Fibroblast of mammary gland (primary cell): ENCODE results near the gene NLRX1.
"Not testable (repeated sequence)": the region's sequence is repeated elsewhere in the genome, so short reads cannot be mapped to it uniquely, and the experiment has no call there.

ENCODE experiments used
- DNase-seq: peaks from one replicate; pipeline ENCODE4 v3.0.0-alpha.2; 2010; ENCODE audit warnings: low read depth
- H3K4me3 ChIP-seq: 2 replicates; pipeline ENCODE4 v1.5.1; 2011; ENCODE audit warnings: low read depth, mild to moderate bottlenecking, low read length, moderate library complexity; ENCODE audit not compliant: control insufficient read depth
- TF ChIP-seq, protein P1 (sequence below): conservative IDR thresholded peaks from 2 replicates; pipeline ENCODE4 v1.5.1; 2011; ENCODE audit warnings: low read depth, low read length, inconsistent platforms; ENCODE audit not compliant: control insufficient read depth, insufficient read depth

NLRX1 gene

DNA sequence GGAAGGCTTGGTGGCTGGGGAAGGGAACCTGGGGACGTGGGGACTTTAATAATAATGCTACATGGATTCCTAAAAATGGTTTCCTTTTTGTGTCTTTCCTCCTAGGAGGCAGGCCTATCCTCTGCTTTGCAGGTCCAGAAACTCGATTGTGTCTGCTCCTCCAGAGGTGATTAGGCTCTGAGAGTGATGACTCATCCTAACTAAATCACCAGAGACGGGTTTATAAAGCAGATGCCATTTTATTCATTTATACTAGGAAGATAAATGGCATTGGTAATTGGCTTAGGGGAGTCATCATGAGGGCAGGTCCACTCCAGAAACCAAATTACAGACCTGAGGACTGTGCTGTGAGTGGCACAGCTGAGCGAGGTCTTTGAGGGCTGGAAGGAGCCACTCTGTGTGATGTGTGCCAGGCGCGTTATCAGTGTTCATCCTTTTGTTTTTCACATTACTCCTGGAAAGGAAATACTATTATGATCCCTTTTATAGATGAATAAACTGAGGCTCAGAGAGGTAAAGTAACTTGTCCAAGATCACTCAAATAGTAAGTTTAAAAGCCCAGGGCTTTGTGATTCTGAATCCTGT, 7.1 kb downstream of the NLRX1 start:
- TF ChIP-seq, protein P1, sequence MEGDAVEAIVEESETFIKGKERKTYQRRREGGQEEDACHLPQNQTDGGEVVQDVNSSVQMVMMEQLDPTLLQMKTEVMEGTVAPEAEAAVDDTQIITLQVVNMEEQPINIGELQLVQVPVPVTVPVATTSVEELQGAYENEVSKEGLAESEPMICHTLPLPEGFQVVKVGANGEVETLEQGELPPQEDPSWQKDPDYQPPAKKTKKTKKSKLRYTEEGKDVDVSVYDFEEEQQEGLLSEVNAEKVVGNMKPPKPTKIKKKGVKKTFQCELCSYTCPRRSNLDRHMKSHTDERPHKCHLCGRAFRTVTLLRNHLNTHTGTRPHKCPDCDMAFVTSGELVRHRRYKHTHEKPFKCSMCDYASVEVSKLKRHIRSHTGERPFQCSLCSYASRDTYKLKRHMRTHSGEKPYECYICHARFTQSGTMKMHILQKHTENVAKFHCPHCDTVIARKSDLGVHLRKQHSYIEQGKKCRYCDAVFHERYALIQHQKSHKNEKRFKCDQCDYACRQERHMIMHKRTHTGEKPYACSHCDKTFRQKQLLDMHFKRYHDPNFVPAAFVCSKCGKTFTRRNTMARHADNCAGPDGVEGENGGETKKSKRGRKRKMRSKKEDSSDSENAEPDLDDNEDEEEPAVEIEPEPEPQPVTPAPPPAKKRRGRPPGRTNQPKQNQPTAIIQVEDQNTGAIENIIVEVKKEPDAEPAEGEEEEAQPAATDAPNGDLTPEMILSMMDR: no peak
- DNase-seq: peak; percentile 43
- no peak overlapping the region for H3K4me3 ChIP-seq

DNA sequence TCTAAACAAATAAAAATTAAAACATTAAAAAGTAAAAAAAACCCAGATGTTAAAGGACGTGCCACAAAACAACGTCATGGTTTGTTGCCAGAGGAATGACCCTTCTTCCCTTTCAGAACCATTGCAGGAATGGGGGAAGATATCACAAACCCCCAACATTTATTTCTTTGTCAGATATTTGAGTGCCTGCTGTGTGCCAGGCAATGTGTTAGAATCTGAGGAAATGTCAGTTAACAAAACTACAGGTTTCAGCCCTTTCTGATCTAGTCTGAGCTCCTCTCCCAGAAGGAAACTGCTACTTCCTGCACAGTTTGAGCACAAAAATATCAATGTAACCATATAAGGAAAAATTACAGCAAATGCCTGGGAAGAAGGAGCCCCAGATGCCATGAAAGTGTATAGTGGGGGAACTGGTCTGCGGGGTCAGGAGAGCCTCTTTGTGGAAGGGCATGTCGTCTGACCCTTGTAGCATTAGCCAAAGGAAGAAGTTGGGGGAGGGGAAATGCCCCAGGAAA, 9.7 kb downstream of the NLRX1 start:
- no peak for DNase-seq
- H3K4me3 ChIP-seq: no peak overlapping the region
- TF ChIP-seq, protein P1: no peak

DNA sequence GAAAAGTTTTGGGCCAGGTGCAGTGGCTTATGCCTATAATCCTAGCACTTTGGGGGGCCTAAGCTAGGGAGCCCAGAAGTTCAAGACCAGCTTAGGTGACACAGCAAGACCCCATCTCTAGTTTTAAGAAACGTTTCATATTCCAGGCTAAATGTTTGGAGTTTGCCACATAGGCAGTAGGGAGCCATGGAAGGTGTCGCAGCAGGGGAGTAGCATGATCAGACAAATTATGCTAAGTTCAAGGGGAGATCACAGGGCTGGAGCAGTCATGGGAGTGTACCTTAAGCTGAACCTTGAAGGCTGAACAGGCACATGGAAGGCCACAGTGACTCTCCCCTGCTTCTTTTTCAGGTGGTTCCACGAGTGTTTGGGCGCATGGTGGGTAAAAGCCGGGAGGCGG, 10.8 kb downstream of the NLRX1 start:
- TF ChIP-seq, protein P1: no peak
- H3K4me3 ChIP-seq: no peak overlapping the region
- DNase-seq: no peak

DNA sequence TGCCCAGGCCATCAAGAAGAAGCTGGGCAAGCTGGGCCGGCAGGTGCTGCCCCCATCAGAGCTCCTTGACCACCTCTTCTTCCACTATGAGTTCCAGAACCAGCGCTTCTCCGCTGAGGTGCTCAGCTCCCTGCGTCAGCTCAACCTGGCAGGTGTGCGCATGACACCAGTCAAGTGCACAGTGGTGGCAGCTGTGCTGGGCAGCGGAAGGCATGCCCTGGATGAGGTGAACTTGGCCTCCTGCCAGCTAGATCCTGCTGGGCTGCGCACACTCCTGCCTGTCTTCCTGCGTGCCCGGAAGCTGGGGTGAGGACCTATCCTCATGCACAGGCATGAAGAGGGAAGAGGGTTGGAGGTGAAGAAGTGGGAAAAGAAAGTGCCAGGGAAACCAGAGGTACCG, 11.5 kb downstream of the NLRX1 start:
- TF ChIP-seq, protein P1: no peak
- no peak for DNase-seq
- H3K4me3 ChIP-seq: no peak overlapping the region

DNA sequence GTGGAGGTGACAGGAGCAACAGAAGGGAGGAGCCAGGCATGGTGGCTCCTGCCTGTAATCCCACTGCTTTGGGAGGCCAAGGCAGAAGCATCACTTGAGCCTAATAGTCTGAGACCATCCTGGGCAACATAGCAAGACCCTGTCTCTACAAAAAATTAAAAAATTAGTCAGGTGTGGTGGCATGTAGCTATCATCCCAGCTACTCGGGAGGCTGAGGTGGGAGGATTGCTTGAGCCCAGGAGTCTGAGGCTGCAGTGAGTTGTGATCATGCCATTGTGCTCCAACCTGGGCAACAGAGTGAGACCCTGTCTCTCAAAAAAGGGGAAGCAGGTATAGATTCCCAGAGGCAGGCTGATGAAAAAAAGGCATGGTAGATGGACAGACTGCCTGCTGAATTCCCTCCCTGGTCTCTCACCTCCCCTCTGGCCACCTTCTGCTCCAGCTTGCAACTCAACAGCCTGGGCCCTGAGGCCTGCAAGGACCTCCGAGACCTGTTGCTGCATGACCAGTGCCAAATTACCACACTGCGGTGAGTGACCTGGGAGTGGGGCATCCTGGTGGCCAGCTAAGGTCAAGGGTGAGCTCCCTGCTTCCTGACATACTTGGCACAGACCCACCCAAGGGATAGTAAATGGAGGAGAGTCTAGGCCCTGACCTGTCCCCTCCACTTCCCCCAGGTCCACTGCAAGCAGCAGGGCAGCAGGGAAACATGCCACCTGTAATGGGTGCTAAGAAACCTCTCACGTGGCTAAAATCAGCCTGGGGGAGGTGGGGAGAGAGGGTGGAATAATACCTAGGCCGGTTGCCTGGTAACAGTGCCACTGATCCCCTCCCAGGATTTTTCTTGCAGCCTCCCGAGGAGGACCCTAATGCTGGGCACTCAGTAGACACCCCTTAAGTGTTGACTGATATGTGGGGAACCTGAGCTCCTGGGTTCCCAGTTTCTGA, 12.5 kb downstream of the NLRX1 start:
- no peak overlapping the region for H3K4me3 ChIP-seq
- no peak for DNase-seq
- TF ChIP-seq, protein P1: no peak

DNA sequence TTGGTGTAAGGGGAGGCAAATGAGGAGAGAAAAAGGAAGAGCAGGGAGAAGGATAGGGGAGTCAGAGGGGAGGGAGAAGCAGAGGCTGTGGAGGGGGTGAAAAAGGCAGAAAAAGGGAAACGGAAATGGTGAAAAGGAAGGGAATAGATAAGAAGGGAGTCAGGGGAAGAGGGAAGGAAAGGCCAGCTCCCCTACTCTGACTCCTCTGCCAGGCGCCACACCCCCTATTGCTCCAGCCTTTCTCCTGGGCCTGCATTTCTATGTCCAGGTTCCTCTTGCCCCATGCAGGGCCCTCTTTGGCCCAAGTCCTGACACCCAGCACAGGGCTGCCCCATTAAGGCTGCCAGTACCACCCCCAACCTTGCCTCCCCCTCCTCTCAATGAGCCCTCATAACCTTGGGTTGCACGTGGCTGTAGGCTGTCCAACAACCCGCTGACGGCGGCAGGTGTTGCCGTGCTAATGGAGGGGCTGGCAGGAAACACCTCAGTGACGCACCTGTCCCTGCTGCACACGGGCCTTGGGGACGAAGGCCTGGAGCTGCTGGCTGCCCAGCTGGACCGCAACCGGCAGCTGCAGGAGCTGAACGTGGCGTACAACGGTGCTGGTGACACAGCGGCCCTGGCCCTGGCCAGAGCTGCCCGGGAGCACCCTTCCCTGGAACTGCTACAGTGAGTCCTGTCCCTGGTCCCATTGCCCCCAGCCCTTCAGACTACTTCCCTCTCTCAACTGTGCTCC, 13.3 kb downstream of the NLRX1 start:
- no peak for DNase-seq
- no peak overlapping the region for H3K4me3 ChIP-seq
- TF ChIP-seq, protein P1: no peak

DNA sequence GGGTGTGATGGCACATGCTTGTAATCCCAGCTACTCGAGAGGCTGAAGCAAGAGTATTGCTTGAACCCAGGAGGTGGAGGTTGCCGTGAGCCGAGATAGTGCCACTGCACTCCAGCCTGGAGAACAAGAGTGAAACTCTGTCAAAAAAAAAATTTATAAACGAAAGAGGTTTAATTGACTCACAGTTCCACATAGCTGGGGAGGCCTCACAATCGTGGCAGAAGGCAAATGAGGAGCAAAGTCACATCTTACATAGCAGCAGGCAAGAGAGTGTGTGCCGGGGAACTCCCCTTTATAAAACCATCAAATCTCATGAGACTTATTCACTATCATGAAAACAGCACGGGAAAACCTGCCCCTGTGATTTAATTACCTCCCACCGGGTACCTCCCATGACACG, 15.9 kb downstream of the NLRX1 start:
- H3K4me3 ChIP-seq, DNase-seq: not testable (repeated sequence)
